NCI-H226 (cell line): ENCODE measurements around the gene CARS2.
"Not testable (repeated sequence)": the region's sequence is repeated elsewhere in the genome, so short reads cannot be mapped to it uniquely, and the experiment has no call there.

ENCODE experiments used
- DNase-seq: peaks from one replicate; pipeline ENCODE4 v3.0.0-alpha.2; 2015

Gene CARS2

DNA sequence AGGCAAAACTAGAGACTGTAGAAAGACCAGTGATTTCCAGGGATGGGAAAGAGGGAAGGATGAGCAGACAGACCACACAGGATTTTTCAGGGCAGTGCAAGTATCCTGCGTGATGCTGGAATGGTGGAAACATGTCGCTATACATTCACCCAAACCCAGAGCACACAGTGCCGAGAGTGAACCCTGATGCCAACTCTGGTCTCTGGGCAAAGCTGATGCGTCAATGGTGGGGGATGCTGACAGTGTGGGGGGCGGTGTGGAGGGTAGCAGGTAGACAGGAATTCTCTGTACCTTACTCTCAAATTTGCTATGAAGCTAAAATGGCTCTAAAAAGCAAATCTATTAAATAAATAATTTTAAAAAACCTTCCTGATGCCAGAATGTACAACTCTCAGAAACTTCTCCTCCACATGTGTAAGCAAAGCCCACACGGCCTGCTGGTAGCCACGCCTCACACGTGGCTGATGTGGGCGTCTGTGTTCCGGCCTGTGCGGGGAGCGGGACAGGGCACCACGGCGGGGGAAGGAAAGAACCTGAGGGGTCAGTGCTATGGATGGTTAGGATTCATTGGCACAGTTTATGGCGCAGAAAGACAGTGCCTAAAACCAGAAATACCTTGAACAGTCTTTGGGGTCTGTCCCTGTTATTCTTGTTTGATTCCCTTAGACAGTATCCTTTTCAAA is 23.9 kb downstream of the CARS2 start:
- DNase-seq = no peak

DNA sequence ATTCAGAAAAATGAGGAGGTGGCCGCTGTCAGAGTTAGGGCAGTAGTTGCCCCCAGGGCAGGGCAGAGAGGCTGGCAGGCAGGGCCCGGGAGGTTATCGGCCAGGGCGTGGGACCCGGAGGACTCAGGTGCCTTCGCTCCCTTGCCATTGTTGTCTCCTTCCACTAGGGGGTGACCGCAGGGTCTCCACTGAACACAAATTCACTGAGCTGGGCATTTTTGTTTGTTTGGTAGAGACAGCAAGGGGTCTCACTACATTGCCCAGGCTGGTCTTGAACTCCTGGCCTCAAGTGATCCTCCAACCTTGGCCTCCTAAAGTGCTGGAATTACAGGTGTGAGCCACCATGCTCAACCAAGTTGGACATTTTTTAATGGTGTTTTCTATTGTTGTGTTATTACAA is 25.1 kb downstream of the CARS2 start:
- DNase-seq = no peak

DNA sequence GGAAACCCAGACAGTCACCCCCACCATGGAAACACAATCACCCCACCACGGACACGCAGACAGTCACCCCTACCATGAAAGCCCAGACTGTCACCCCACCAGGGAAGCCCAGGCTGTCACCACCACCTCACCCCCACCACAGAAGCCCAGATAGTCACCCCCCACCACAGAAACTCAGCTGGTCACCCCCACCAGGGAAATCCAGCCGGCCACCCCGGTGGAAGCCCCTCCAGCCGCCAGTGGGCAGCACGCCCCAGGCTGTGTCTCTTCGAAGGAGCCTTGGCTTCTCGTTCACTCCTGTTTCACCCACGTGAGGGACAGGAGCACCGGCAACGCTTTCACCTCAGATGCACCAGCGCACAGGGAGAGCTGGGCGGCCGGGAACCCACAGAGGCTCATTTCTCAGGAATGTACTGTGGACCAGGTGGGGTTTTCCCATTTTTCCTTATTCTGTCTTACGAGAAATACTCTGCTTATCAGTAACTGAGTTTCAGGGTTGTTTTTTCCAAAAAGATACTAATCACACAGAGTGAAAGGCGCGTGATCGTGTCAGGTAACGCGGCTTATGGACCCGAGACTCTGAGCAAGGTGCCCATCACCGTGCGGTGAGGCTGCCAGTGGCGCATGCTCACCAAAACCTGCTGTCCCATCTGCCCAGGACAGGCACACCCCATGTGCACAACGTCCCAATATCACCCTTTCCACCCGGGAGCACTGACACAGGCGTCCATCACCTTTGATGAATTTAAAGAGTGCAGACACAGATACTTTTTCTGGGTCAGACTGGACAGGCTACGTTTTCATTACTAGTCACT is 28.0 kb downstream of the CARS2 start:
- DNase-seq = peak; percentile 85

DNA sequence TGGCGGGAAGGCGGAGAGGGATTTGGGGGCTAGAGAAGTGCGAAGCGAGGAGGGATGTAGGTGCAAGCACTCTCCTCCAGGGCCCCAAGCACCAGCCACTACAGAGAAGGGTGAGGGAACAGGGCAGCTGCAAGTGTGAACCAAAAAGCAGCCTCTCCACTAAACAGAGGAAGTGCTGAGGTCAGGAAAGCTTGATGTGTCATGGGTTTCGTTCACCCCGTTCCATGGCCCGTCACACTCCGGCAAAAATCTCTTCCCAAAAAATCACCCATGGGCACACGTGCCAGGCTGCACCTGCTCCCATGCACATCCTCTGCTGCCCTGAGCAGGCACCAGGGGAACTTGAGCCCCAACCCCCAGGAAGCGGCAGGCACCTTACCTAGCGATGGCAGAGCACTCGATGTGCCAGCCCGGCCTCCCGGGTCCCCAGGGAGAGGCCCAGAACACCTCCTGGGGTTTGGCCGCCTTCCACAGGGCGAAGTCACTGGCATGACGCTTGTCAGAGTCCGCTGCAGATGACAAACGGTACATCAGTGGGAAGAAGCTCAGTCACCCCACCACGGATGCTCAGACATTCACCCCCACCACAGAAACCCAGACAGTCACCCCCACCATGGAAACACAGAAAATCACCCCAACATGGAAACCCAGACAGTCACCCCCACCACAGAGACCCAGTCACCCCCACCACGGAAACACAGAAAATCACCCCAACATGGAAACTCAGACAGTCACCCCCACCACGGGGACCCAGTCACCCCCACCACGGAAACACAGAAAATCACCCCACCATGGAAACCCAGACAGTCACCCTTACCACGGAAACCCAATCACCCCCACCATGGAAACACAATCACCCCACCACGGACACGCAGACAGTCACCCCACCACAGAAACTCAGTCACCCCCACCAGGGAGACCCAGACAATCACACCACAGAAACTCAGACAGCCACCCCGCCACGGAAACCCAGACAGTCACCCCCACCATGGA is 29.0 kb downstream of the CARS2 start:
- DNase-seq = no peak

DNA sequence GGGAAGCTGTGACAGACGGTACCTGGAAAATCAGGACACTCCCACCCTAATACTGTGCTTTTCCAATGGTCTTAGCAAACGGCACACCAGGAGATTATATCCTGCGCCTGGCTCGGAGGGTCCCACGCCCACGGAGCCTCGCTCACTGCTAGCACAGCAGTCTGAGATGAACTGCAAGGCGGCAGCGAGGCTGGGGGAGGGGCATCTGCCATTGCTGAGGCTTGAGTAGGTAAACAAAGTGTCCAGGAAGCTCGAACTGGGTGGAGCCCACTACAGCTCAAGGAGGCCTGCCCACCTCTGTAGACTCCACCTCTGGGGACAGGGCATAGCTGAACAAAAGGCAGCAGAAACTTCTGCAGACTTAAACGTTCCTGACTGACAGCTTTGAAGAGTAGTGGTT is 36.1 kb downstream of the CARS2 start:
- not testable (repeated sequence) for DNase-seq

DNA sequence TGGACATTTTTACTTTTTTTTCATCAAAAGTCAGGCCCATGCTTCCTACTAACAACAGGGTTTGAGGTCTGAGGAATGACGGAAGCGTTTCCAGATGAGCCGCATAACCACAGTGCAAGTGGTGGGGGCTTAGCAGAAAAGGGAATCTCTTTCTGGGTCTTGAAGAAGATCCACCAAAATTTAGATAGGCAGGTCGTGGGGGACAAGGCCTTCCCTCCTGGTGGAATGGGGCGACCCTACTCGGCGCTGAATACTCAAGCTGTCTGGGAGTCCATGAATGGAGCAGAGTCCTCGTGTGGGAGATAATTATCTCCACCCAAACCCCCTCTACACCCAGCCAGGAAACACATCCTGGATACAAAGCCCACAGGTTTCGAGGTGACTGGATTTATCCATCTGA is 36.9 kb downstream of the CARS2 start:
- DNase-seq = no peak

DNA sequence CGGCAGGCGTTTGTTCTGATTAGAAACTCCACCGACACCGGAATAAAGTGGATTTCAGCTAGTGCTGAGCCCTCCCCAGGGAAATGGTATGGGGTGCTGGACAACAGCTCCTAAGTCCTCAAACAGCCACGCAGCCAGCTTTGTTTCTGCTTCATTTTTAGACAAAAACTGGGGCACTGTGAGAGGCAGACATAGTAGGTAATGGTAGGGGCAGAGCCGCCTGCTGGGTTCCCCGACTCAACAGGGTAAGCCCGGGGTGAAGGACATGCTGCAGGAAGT is 39.7 kb downstream of the CARS2 start:
- no peak for DNase-seq

DNA sequence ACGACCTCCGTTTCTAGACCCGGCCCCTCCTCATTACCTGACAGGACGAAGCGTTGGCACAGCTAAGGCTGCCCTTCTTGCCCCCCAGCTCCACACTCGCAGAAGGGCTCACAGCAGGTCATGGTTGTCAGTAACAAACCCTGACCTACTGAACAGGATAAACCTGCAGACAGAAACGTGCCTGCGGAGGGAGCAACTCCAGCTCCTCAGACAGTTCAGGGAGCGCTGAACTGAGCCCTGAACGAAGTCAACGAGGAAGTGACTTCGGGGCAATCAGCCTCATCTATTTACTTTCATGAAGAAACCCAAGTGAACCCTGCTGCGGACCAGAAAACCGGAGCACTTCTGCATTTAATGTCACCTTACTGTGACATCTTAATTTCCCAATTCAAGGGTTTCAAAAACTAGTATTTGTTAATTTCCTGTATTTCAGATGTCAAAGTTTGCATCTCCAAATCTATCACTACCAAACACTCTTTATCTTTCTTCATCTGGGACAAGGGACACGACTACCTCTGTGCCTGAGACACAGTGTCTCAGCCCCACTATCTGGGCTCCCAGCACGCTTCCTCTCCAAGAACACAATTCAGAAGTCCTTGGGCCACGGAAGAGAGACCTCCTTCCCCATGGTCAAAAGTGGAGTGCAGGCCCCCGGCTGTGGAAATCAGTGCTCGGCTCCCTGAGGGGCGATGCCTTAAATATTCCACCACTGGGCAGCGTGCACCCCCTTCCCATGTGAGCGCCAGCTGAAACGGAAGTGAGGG is 40.2 kb downstream of the CARS2 start:
- DNase-seq = no peak

DNA sequence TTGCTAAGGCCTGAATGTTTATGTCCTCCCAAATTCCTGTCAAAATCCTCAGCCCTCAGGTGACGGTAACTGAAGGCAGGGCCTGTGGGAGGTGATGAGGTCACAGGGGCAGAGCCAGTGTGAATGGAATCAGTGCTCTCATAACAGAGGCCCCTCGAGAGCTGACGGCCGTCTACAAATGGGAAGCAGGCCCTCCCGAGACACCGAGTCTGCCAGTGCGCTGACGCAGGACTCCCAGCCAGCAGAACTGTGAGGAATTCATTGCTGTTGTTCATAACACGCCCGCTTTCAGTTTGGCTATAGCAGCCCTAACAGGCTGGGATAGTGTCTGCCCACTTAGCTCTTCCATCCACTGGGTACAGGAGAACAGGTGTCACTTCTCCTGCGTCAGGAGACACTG is 41.2 kb downstream of the CARS2 start:
- no peak for DNase-seq

DNA sequence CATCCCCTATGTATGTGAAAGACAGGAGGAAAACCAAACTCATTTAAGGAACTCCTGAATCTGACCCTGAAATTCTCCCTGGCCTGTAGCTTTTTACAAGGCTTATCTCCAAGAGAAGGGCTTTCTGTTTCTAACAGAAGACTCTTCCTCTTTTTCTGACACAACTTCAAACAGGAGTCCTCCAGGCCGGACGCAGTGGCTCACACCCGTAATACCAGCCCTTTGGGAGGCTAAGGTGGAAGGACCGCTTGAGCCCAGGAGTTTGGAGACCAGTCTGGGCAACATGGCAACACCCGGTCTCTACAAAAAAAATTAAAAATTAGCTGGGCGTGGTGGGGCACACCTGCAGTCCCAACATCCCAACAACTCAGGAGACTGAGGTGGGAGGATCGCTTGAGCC is 41.9 kb downstream of the CARS2 start:
- no peak for DNase-seq

DNA sequence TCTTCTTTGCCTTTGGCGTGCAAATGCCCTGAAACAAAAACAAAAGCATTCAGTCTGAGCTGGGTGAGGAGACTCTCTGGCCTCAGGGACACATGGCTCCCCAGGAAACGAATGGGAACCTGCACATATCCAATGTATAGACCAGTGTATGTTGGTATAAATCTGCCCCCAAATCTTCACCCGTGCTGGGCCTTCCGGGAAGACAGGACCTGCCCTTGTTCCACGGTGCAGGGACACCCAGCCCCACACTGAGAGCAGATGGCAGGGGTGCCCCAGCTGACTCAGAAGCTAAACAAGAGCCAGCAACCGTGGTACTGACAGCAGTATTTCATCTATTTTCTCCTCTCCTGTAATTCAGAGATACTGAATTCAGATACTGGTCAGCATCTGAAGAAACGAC is 42.4 kb downstream of the CARS2 start:
- no peak for DNase-seq

DNA sequence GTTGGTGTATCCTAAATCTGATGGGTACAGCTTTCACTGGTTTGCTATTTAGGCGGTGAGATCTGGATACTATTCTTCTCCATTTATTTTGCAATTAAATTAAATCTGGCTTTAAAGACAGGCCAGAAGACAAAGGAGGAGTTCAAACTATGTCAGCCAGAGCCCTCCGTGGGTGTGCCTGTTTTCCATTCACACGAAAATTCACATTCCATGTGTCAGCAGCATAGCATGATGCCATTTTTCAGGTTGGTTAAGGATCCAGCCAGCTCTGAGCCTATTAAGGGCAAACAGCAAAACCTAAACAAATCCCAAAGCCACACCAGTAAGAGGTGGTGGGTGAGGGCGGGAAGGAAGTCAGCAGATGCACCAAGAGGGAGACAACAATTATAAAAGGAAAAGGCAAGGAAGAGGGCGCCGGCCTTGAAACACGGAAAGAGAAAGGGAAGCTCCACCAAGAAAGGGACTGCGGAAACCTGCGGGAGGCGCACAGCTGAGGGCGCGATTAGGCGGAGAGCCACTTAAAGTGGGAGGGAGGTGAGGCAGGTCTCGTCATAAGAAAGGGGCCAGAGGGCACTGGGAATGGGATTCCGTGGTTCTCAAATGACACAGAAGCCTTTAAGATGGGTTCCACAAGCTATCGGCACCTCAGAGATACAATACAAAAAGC is 43.0 kb downstream of the CARS2 start:
- DNase-seq = no peak

DNA sequence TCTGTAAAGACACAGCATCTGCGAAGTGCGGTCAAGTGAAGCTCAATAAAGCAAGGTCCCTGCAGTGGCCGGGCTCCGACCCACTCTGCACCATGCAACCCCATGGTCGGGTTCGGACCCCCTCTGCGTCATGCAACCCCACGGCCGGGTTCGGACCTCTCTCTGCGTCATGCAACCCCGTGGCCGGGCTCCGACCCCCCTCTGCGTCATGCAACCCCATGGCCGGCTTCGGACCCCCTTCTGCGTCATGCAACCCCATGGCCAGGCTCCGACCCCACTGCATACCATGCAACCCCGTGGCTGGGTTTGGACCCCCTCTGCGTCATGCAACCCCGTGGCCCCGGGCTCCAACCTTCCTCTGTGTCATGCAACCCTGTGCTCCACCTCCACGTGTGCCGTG is 43.8 kb downstream of the CARS2 start:
- no peak for DNase-seq

DNA sequence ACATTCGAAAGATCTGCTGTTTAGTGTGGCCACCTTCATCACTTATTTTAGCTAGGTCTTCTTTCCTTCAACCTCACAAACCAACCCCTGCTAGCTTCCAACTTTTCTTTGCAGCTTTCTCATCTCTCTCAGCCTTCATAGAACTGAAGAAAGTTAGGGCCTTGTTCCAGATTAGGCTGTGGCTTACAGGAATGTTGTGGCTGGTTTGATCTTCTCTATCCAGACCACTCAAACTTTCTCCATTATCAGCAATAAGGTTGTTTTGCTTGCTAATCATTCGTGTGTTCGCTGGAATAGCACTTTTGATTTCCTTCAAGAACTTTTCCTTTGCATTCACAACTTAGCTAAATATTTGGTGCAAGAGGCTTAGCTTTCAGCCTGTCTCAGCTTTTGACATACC is 44.7 kb downstream of the CARS2 start:
- DNase-seq = no peak

DNA sequence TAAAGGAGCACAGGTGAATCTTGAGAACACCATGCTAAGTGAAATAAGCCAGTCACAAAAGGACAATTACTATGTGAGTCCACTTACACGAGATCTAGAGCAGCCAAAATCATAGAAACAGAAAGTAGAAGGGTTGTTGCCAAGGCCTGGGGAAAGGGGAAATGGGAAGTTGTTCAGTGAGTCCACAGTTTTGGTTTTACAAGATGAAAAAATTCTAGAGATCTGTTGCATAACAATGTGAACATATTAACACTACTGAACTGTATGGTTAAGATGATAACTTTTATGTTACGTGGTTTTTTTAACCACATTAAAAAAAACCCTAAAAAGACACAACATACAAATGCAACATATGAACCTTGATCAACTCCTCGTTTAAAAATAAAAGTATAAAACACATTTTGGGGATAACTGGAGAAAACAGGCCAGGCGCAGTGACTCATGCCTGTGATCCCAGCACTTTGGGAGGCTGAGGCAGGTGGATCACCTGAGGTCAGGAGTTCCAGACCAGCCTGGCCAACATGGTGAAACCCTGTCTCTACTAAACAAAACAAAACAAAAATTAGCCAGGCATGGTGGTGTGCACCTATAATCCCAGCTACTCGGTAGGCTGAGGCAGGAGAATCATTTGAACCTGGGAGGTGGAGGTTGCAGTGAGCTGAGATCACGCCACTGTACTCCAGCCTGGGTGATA is 47.6 kb downstream of the CARS2 start:
- not testable (repeated sequence) for DNase-seq

DNA sequence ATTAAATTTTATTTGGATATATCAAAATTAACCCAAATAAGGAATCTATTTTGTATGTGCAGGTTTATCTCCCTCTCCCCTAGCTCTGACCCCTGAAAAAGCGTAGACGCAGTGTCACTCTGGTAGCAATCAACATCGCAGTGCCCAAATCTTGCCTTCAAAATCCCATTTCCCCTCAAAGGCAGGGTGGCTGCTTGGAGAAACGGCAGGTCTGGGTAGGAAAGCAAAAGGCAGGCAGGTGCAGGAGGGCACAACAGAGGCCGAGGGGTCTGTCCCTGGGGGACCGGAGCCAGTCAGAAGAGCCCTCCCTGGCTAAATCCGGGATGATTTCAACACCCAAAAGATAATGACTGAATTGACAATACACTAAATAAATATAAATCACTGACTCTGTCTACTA is 48.7 kb downstream of the CARS2 start:
- DNase-seq = no peak

DNA sequence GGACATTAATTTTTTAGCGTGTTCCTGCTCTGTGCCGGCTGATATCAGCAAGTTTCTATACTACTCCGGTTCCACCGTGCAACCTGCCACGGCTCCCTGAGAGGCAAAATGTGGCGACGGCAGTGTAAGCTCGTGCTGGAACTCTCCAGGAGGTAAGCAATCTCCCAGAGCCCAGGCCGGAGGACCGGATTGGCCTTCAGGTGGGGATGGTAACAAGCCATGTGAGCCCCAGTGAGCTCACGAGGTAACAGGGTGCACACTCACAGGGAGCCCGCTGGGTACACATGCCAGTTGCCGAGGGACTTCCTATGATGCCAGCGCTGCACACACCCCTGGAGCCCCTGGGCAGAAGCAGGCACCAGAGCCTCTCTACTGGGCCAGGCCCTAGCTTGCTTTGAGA is 52.1 kb downstream of the CARS2 start:
- no peak for DNase-seq

DNA sequence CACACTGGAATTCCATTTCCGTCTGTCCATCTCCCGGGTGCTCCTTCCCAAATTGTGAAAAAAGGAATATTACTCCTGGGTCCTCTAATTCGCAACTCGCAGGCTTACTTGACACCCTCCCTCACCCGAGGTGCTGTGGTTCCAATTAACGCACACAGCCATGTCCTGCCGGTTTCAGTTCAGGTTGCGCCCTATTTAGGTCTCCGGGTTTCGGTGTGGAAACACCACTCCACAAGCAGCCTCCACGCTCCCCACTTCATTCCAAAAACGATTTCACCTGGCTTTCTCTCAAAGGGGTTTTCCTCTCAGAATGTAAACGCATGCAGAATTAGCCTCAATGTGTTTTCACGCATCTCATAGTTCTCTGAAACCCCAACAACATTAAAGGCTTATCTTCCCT is 52.6 kb downstream of the CARS2 start:
- DNase-seq = no peak

DNA sequence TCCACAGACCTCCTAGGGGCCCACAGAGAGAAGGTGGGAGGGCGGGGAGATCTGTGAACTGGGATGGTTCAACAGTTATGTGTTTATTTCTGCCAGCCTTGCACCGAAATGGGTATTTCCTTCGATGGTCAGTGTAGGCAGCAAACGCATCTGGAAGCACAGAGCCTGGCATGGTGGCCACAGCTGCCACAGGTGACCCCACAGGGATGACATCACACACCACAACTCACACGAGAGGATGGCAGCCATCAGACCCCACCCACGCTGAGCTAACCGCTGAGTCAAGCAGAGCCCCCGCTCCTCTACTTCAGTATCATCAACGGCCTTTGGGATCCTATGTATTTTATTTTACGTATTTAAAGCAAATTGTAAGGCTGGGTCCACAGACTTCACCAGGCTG is 53.2 kb downstream of the CARS2 start:
- DNase-seq = no peak

DNA sequence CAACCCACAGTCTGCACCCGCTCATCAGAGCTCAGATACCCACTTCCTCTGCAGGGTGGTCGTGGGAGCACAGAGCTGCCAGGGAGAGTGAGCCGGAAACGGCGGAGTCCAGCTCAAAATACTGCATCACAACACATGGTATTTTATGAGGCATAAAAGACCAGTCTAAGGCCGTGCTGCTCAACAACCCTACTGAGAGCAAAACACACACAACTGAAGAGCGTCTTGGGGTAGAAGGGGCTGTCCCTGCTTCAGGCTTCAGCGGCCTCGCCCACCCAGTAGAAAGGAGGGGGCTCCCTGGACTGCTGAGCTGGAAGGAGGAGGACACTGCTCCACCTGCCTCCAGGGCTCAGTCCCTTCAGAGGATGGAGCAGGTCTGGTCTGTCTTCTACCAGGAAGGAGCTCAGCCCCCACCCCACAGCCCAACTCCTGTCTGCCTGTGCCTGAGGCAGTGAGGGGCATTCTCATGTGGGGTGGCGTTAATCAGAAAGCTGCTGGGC is 53.6 kb downstream of the CARS2 start:
- no peak for DNase-seq

DNA sequence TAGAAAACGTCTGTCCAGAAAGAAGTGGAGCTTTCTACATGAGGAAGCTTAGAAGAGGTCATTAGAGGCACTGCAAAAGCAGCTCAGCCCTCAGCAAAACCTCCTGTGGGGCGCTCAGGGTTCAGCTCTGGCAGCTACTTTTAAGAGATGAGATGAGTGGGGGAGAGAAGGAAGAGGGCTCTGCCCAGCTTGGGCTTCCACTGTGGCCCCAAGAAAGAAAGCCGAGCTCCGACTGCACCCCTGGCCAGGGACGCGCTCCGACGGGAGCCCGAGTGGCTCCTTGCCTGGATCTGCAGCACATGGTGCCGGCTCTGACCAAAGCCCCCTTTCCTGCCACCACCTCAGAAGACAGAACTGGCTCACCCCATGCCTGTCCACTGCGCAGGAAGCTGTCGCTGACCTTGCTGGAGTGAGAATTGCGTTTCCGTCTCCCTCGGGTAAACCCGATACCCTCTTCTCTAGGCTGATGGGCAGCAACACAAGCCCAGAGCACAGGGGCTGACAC is 54.1 kb downstream of the CARS2 start:
- DNase-seq = no peak
